DOHH2 (cell line): ENCODE data around the gene KIF13A.

ENCODE experiments used
- EZH2phosphoT487 ChIP-seq: fragments of 200-600 bp; sonication (generic); IDR thresholded peaks from 2 replicates; pipeline ENCODE4 v1.6.1; 2017; ENCODE audit warnings: borderline replicate concordance, mild to moderate bottlenecking, antibody characterized with exemption, low read length, moderate library complexity, mixed read lengths
- TF ChIP-seq, protein P1 (sequence below): fragments of 200-600 bp; sonication (generic); IDR thresholded peaks from one replicate; pipeline ENCODE4 v1.5.1; 2014; ENCODE audit warnings: antibody characterized with exemption, mild to moderate bottlenecking, low read depth, low read length; ENCODE audit not compliant: poor library complexity, severe bottlenecking

DNA sequence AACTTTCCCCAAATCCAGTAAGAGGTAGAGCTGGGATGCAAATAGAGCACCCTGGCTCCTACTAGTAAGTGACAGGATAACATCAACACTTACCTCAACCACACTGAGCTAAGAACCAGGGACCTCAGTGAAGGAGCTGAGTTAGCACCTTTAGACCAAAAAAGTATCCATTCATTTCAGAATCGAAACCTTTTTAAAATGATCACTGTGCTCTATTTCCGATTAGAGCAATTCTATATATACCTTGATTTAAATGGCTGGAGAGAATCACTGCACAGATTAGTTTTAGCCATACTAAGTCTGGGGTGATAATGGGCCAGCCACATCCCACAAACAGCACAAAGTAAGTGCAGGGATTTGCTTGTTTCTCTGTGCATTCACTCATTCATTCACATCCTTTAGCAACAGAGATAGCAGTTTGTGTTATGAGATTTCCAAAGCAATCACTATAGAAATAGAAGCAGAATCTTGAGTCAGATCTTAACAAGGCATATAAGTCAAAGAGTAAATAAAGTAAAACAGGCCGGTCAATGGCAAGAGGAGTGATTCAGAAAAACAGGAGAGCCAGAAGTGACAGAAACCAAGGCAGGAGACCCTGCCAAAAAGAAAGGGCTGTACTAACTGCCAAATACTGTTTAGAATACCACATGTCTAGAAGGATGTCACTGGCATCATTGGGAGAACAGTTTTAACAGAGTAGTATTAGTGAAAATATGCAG, 136.3 kb downstream of the KIF13A start:
- TF ChIP-seq, protein P1, sequence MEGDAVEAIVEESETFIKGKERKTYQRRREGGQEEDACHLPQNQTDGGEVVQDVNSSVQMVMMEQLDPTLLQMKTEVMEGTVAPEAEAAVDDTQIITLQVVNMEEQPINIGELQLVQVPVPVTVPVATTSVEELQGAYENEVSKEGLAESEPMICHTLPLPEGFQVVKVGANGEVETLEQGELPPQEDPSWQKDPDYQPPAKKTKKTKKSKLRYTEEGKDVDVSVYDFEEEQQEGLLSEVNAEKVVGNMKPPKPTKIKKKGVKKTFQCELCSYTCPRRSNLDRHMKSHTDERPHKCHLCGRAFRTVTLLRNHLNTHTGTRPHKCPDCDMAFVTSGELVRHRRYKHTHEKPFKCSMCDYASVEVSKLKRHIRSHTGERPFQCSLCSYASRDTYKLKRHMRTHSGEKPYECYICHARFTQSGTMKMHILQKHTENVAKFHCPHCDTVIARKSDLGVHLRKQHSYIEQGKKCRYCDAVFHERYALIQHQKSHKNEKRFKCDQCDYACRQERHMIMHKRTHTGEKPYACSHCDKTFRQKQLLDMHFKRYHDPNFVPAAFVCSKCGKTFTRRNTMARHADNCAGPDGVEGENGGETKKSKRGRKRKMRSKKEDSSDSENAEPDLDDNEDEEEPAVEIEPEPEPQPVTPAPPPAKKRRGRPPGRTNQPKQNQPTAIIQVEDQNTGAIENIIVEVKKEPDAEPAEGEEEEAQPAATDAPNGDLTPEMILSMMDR, result no peak
- TF ChIP-seq EZH2phosphoT487, result no peak
